NCI-H187 treated with DMSO at 0.1 percent for 48 hours (cell line): ENCODE measurements around the gene TSPAN9.

ENCODE experiments used
- DNase-seq: peaks from one replicate; lab custom pipeline; 2025; lab: John Stamatoyannopoulos, UW

The TSPAN9 gene

GRCh38 chr12:3205742-3206519 lies 128.8 kb downstream of the TSPAN9 start:
- no peak for DNase-seq

DNA sequence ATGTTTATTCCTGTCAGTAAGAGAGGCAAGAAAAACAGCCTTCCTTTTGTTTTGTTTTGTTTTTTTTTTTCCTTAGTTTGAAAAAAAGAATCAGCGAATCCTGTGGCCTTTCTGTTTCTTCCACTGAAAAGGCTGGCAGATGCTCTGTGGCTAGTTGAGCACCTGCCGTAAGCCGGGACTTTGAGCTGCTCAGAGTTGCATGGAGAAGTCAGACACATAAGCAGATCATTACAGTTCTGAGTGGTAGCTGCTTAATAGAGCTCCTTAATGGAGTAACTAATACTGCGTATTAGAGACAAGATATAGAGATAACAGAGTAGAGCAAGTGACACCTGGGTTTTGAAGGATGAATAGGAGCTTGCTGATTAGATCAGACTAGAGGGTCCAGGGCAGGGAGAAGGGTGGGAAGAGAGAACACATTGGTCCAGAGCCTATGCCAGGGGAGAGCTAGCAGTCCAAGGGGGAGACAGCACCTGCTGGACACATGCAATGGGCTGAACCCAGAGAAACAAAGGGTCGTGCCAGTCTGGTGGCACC lies 129.4 kb downstream of the TSPAN9 start:
- no peak for DNase-seq

GRCh38 chr12:3207175-3207574 lies 130.0 kb downstream of the TSPAN9 start:
- DNase-seq, result no peak

DNA sequence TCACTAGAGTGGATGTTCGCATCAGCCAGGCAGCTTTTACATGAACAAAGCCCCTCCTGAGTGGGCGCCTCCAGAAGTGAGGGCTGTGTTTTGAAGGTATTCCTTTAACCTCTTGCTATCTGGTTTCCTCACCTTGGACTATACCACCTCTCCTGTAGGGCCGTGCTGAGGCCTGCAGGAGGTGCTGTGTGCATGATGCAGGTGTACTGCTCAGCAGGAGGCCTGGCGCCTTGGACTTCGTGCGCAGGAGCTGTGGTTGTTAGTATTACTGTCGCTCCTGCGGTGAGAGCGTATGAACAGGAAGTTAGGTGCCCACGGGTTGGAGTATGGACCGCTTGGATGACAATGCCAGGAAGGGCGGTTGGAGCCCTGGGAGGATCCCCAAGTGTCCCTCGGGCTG lies 130.7 kb downstream of the TSPAN9 start:
- DNase-seq, result no peak

GRCh38 chr12:3213188-3213587 lies 136.0 kb downstream of the TSPAN9 start:
- DNase-seq, result no peak

- DNase-seq, result no peak
These were observed 136.6 kb downstream of the TSPAN9 start for GRCh38 chr12:3213768-3214167.

GRCh38 chr12:3214526-3215365 lies 137.6 kb downstream of the TSPAN9 start:
- DNase-seq, result no peak

GRCh38 chr12:3215410-3215975 lies 138.3 kb downstream of the TSPAN9 start:
- DNase-seq, result no peak

- no peak for DNase-seq
These were observed 138.9 kb downstream of the TSPAN9 start for GRCh38 chr12:3216097-3216496.

DNA sequence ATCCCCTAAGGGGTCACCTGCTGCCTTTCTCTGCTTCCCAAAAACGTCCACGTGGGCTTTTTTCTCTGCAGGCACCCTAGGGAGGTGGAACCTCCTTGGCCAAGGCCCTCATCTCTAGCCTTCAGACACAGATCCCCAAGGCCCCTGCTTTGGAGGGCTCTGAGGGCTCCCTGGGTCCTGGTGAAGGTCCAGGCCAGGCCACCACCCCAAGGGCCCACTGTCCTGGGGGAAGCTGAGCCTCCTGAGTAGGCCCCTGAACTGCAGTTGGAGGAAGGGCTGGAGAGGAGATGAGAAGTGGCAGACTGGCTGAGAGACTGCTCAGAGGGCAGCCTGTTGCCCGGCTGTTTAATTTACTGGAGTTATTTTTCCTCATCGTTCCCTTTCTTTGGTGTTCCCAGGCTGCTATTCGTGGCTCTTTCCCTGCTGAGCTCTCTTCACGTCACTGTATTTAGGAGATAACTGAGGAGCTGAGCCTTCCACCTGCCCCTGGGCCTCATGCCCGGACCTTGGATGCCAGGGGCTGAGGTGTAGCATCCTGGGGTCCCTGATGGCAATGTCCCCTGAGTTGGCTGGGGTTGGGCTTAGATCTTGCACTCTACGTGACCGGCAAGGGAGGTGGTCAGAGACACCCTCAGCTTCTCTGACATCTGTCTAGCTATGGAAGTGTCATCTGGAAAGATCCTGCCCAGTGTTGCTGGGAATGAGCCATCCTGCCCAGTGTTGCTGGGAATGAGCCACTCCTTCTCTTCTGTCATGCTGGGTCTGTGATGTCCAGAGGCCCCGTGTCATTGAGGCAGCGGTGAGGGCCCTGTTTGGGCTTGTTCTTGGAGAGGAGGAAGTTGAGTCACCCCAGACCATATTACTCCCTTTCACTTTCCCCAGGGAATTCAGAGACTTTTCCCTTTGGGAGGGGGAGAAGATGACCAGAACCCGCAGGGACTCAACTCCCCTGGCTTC lies 139.8 kb downstream of the TSPAN9 start:
- DNase-seq, result no peak

- DNase-seq, result no peak
These were observed 140.5 kb downstream of the TSPAN9 start for GRCh38 chr12:3217683-3218079.

GRCh38 chr12:3218228-3219171 lies 141.3 kb downstream of the TSPAN9 start:
- DNase-seq, result no peak

DNA sequence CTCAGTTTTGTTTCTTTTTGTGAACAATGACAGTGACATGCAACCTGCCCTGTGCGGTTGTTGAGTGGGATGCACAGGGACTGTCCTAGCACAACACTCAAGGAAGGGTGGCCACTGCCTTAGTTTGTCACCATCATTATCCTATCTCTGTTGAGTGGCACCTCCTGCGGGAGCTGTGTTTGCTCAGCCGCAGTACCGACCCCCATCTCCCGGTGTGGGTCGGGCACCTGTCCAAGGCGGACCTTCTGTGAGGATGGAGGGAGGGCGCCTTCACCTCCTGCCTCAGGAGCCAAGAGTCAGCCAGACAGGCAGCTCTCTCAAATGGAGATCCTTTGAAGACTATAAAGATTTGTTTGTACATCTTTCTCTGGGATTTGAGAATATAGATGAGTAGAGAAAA lies 142.1 kb downstream of the TSPAN9 start:
- DNase-seq, result no peak

DNA sequence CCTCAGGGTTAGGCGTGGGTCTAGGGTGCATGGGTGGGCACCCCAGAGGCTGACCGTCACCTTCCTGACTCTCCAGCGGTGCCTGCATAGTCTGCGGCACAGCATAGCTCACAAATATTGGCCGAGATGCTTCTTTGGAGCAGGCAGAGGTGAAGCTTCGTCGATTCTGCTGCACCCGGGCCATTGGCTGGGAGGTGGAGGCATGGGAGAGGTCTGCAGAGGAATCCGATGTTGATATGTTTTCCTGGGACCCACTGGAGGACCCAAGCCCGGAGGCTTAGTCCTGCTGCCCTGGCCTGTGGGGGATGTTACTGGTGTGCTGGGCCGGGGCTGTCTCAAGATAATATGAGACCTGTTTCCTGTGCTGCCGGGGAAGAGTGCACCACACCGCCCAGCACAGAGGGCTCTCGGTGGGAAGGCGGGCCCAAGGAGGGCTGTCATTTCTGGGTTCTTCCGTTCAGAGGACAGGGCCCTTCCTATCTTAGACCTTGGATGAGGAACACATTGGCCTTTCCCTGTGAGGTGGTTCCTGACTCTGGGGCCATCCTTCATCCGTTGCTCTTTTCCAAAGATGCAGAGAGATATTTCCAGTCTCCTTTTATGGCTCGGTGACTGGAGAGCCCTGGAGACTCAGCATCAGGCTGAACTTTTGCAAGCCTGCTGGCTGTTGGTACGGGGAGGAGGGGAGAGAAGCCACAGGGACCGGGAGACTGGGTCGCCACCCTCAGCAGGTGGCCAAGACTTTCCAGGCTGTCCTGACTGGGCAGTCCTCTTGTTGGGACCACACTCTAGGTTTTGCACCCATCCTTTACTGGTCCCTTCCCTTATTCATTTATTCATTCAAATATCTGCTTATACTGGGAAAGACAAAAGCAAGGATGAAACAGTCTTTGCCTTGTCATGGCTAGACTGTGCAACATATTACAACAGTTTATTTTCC lies 143.5 kb downstream of the TSPAN9 start:
- no peak for DNase-seq

- no peak for DNase-seq
These were observed 145.1 kb downstream of the TSPAN9 start for GRCh38 chr12:3222306-3222705.

GRCh38 chr12:3222979-3223378 lies 145.8 kb downstream of the TSPAN9 start:
- DNase-seq, result peak; percentile 82

- DNase-seq, result peak; percentile 51
These were observed 146.7 kb downstream of the TSPAN9 start for GRCh38 chr12:3223601-3224529.

DNA sequence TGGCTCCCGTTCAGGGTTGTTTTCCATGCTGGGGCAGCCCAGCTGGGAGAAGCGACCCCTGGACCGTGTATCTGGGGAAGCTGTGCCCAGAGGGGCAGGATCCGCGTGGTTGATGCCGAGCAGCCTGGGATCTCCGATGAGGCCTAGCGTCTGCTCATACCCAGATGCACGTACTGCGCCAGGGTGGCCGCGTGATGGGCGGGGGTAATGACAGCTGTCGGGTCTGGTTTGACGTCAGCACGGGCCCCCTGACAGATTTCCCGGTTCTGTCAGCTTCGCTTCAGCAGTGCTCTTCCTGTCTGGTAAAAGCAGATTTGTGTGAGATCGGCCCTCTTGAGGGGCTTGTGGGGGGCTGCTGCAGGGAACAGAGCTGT lies 147.3 kb downstream of the TSPAN9 start:
- no peak for DNase-seq
